SK-N-SH treated with all-trans-retinoic acid at 6 μM for 48 hours (cell line): ENCODE measurements around the gene CDH8.

Source experiments
- ATAC-seq: fragments of 200-7000 bp; cut with Tn5 transposase; 3 replicates; pipeline ENCODE4 v1.9.1; 2020; ENCODE audit warnings: mild to moderate bottlenecking, moderate library complexity
- ARNTL ChIP-seq: fragments of 450-650 bp; formaldehyde crosslinking; IDR thresholded peaks from 2 replicates; pipeline ENCODE4 v1.5.0; 2020; ENCODE audit warnings: low read depth, mild to moderate bottlenecking, moderate library complexity, borderline replicate concordance
- BACH2 ChIP-seq: fragments of 250-450 bp; sonication (Bioruptor Pico); IDR thresholded peaks from 2 replicates; pipeline ENCODE4 v1.9.0; 2021; ENCODE audit warnings: mild to moderate bottlenecking, borderline replicate concordance
- CREB5 ChIP-seq: fragments of 250-450 bp; sonication (Bioruptor Pico); IDR thresholded peaks from 2 replicates; pipeline ENCODE4 v1.5.1; 2020; ENCODE audit warnings: low read depth, mild to moderate bottlenecking, moderate library complexity
- CSDC2 ChIP-seq: fragments of 250-450 bp; sonication (Bioruptor Pico); IDR thresholded peaks from 2 replicates; pipeline ENCODE4 v1.5.0; 2020; ENCODE audit warnings: mild to moderate bottlenecking, moderate library complexity
- ESRRG ChIP-seq: fragments of 250-450 bp; sonication (Bioruptor Pico); IDR thresholded peaks from 2 replicates; pipeline ENCODE4 v1.6.1; 2021; ENCODE audit warnings: mild to moderate bottlenecking
- GLIS3 ChIP-seq: fragments of 250-450 bp; sonication (Bioruptor Pico); IDR thresholded peaks from 2 replicates; pipeline ENCODE4 v1.5.0; 2020; ENCODE audit warnings: mild to moderate bottlenecking, moderate library complexity
- ISL1 ChIP-seq: fragments of 250-450 bp; sonication (Bioruptor Pico); IDR thresholded peaks from 2 replicates; pipeline ENCODE4 v2.1.2; 2022; ENCODE audit warnings: mild to moderate bottlenecking, moderate library complexity
- OSR1 ChIP-seq: fragments of 250-450 bp; sonication (Bioruptor Pico); IDR thresholded peaks from 2 replicates; pipeline ENCODE4 v1.8.0; 2022; ENCODE audit warnings: moderate library complexity, mild to moderate bottlenecking, inconsistent platforms
- POU6F1 ChIP-seq: fragments of 250-450 bp; sonication (Bioruptor Pico); IDR thresholded peaks from 2 replicates; pipeline ENCODE4 v1.8.0; 2021; ENCODE audit warnings: low read depth, mild to moderate bottlenecking, moderate library complexity, borderline replicate concordance
- PPARA ChIP-seq: fragments of 250-450 bp; sonication (Bioruptor Pico); IDR thresholded peaks from 2 replicates; pipeline ENCODE4 v1.5.0; 2020; ENCODE audit warnings: mild to moderate bottlenecking, borderline replicate concordance
- RARB ChIP-seq: fragments of 250-450 bp; sonication (Bioruptor Pico); IDR thresholded peaks from 2 replicates; pipeline ENCODE4 v1.8.0; 2021; ENCODE audit warnings: mild to moderate bottlenecking, moderate library complexity
- SNAI2 ChIP-seq: fragments of 250-450 bp; sonication (Bioruptor Pico); IDR thresholded peaks from 2 replicates; pipeline ENCODE4 v1.5.0; 2020; ENCODE audit warnings: mild to moderate bottlenecking, moderate library complexity
- TCF4 ChIP-seq: fragments of 250-450 bp; sonication (Bioruptor Pico); IDR thresholded peaks from 2 replicates; pipeline ENCODE4 v1.8.0; 2021; ENCODE audit warnings: mild to moderate bottlenecking, moderate library complexity, borderline replicate concordance
- TOX ChIP-seq: fragments of 250-450 bp; sonication (Bioruptor Pico); IDR thresholded peaks from 2 replicates; pipeline ENCODE4 v1.8.0; 2021; ENCODE audit warnings: mild to moderate bottlenecking, moderate library complexity, borderline replicate concordance
- ZFP3 ChIP-seq: fragments of 250-450 bp; sonication (Bioruptor Pico); IDR thresholded peaks from 2 replicates; pipeline ENCODE4 v1.5.0; 2020; ENCODE audit warnings: mild to moderate bottlenecking, moderate library complexity
- ZFP30 ChIP-seq: fragments of 450-650 bp; formaldehyde crosslinking; IDR thresholded peaks from 2 replicates; pipeline ENCODE4 v1.5.0; 2022; ENCODE audit warnings: mild to moderate bottlenecking, moderate library complexity
- ZNF565 ChIP-seq: fragments of 450-650 bp; formaldehyde crosslinking; conservative IDR thresholded peaks from 2 replicates; pipeline ENCODE4 v1.5.0; 2020; ENCODE audit warnings: low read depth, mild to moderate bottlenecking, moderate library complexity
- ZNF8 ChIP-seq: fragments of 450-650 bp; formaldehyde crosslinking; IDR thresholded peaks from 2 replicates; pipeline ENCODE4 v1.5.0; 2020; ENCODE audit warnings: mild to moderate bottlenecking, moderate library complexity
- TF ChIP-seq, protein P1 (sequence below): fragments of 250-450 bp; sonication (Bioruptor Pico); IDR thresholded peaks from 2 replicates; pipeline ENCODE4 v1.5.0; 2020; ENCODE audit warnings: mild to moderate bottlenecking, moderate library complexity
- TF ChIP-seq, protein P2 (sequence below): fragments of 250-450 bp; sonication (Bioruptor Pico); IDR thresholded peaks from 2 replicates; pipeline ENCODE4 v1.5.1; 2021; ENCODE audit warnings: mild to moderate bottlenecking, moderate library complexity

Gene CDH8

GRCh38 chr16:61818850-61819249 lies 217.4 kb downstream of the CDH8 start (continued):
- TF ChIP-seq, protein P1, sequence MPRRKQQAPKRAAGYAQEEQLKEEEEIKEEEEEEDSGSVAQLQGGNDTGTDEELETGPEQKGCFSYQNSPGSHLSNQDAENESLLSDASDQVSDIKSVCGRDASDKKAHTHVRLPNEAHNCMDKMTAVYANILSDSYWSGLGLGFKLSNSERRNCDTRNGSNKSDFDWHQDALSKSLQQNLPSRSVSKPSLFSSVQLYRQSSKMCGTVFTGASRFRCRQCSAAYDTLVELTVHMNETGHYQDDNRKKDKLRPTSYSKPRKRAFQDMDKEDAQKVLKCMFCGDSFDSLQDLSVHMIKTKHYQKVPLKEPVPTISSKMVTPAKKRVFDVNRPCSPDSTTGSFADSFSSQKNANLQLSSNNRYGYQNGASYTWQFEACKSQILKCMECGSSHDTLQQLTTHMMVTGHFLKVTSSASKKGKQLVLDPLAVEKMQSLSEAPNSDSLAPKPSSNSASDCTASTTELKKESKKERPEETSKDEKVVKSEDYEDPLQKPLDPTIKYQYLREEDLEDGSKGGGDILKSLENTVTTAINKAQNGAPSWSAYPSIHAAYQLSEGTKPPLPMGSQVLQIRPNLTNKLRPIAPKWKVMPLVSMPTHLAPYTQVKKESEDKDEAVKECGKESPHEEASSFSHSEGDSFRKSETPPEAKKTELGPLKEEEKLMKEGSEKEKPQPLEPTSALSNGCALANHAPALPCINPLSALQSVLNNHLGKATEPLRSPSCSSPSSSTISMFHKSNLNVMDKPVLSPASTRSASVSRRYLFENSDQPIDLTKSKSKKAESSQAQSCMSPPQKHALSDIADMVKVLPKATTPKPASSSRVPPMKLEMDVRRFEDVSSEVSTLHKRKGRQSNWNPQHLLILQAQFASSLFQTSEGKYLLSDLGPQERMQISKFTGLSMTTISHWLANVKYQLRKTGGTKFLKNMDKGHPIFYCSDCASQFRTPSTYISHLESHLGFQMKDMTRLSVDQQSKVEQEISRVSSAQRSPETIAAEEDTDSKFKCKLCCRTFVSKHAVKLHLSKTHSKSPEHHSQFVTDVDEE = no peak
- no peak for TF ChIP-seq OSR1
- TF ChIP-seq, all 23 proteins: peak for 0

DNA sequence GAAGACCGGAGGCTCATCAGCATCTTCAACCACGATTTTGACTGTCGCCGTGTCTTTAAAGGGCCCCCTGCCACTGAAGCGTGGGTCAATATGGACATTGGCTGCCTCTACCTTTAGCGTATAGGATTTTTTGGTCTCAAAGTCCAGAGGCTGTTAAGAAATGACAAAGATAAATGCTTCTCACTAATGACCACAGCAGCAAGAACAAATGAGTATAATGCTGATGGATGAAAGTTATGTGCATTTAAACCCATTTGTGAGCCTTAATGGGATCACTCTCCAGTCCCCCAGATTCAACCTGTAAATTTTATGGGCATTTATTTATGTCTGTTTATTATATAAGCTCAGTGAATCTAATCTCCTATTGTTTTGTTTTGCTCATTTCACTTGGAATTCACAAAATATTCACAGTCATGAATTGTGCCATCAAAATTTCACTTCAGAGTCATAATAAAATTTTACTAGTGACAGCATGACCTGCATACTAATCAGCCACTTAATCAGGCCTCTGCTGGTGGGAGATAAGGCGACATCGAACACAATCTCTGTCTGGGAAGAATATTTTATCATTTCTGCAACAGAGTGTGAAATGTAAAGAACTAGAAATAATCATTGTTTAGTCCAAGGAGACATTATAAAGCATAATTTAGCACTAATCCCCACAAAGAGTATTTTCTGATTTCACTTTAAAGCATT lies 218.5 kb downstream of the CDH8 start:
- TF ChIP-seq SNAI2 (CRISPR knock-in tag) = no peak
- TF ChIP-seq ZFP3 (CRISPR knock-in tag) = no peak
- no peak for TF ChIP-seq ISL1 (CRISPR knock-in tag)
- TF ChIP-seq CREB5 (CRISPR knock-in tag) = no peak
- ATAC-seq = no peak

GRCh38 chr16:61814726-61815347 lies 221.4 kb downstream of the CDH8 start:
- TF ChIP-seq TOX (CRISPR knock-in tag) (no peak), GLIS3 (CRISPR knock-in tag) (no peak), ARNTL (no peak), ZNF565 (CRISPR knock-in tag) (no peak), ZNF8 (CRISPR knock-in tag) (no peak), PPARA (CRISPR knock-in tag) (no peak), ZFP30 (CRISPR knock-in tag) (no peak), BACH2 (CRISPR knock-in tag) (no peak), TCF4 (CRISPR knock-in tag) (no peak), RARB (no peak), ISL1 (CRISPR knock-in tag) (no peak), SNAI2 (CRISPR knock-in tag) (no peak), ESRRG (CRISPR knock-in tag) (no peak), CSDC2 (CRISPR knock-in tag) (no peak), POU6F1 (CRISPR knock-in tag) (no peak)
- TF ChIP-seq, protein P1 = no peak
- TF ChIP-seq, protein P2, sequence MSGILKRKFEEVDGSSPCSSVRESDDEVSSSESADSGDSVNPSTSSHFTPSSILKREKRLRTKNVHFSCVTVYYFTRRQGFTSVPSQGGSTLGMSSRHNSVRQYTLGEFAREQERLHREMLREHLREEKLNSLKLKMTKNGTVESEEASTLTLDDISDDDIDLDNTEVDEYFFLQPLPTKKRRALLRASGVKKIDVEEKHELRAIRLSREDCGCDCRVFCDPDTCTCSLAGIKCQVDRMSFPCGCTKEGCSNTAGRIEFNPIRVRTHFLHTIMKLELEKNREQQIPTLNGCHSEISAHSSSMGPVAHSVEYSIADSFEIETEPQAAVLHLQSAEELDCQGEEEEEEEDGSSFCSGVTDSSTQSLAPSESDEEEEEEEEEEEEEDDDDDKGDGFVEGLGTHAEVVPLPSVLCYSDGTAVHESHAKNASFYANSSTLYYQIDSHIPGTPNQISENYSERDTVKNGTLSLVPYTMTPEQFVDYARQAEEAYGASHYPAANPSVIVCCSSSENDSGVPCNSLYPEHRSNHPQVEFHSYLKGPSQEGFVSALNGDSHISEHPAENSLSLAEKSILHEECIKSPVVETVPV = no peak
- ATAC-seq = no peak
